Measurements from ENCODE around the gene YIPF6. TPM values are rescaled to one million over a fixed set of nuclear protein-coding genes. Genes with fewer than 3 reads are reported as not detected.

Gene YIPF6, protein sequence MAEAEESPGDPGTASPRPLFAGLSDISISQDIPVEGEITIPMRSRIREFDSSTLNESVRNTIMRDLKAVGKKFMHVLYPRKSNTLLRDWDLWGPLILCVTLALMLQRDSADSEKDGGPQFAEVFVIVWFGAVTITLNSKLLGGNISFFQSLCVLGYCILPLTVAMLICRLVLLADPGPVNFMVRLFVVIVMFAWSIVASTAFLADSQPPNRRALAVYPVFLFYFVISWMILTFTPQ
- total RNA-seq (10 to 100 TPM; 30.5 to 35.7 TPM), polyA plus RNA-seq (ENCODE audit: insufficient read depth, low read depth, low replicate concordance) (16.2 TPM)
- long read RNA-seq, donor 1, full-length matches to known transcripts: 14 of 22 reads
- long read RNA-seq, donor 1, partial matches to known transcripts: 8 of 22 reads
- long read RNA-seq, donor 1, other reads (novel, unspliced or antisense): 0 of 22 reads
- long read RNA-seq, donor 2, full-length matches to known transcripts: 6 of 6 reads
- long read RNA-seq, donor 2, partial matches to known transcripts: 0 of 6 reads
- long read RNA-seq, donor 2, other reads (novel, unspliced or antisense): 0 of 6 reads

DNA sequence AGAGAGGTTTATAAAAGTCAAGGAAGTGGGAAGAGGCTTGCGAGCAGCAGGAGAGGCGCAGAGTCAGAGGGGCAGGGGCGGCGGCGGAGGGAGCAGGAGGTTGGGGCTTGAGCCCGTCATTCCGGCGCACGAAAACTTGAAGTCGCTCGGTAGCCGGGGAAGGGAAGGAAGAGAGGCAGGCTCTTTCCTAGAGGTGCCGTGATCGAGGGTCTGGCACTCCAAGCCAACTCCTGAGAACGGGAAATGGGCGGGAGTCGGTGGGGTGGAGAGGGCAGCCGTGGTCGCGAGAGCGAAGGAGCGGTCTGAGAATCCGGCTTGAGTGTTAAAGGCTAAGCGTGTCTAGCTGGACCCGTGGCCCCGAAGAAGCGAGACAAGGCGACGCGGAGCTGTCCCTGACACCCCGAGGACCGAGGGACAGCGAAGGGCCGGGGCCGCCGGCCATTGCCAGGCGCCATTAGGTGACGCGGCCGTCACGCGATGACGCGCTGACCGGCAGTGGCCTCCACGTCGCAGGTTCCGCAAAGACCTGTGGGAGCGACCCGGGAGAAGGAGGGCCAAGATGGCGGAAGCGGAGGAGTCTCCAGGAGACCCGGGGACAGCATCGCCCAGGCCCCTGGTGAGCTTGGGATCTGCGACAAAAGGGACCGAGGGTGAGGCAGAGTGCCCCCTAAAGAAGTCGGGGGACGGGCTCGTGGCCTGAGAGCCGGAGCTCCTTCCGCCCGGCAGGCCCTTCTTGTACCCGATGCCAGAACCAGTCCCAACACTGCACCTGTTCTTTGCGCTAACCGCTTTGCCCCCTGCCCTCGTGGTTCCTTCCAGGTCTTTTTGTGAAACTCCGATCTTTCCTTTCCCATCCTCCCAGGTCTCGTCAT is at the start of gene YIPF6:
YIPF6 (plus strand) TSS at position 544 of the 872 bp plus-strand sequence; CDS start at position 560, 16 bp downstream.
- H3K27me3 ChIP-seq: no peaks in the 10 kb centered on the region
- 0 to 2% methylated on average over 15 to 56 of the region's 68 CpGs for WGBS, 2 donors
- H3K27ac ChIP-seq: peak within 1 kb of the TSS; percentile 88 to 93
- H3K4me1 ChIP-seq: no peaks in the 10 kb centered on the region
- peak within 1 kb of the TSS; percentile 66 to 75 for H3K4me3 ChIP-seq
- peak; percentile 85 for DNase-seq
- no peaks in the 10 kb centered on the region for H3K9me3 ChIP-seq
- intact Hi-C loops (cut with DNase I; ENCODE audit: low total_unique reads): no loop called here
- TF ChIP-seq, protein P1, sequence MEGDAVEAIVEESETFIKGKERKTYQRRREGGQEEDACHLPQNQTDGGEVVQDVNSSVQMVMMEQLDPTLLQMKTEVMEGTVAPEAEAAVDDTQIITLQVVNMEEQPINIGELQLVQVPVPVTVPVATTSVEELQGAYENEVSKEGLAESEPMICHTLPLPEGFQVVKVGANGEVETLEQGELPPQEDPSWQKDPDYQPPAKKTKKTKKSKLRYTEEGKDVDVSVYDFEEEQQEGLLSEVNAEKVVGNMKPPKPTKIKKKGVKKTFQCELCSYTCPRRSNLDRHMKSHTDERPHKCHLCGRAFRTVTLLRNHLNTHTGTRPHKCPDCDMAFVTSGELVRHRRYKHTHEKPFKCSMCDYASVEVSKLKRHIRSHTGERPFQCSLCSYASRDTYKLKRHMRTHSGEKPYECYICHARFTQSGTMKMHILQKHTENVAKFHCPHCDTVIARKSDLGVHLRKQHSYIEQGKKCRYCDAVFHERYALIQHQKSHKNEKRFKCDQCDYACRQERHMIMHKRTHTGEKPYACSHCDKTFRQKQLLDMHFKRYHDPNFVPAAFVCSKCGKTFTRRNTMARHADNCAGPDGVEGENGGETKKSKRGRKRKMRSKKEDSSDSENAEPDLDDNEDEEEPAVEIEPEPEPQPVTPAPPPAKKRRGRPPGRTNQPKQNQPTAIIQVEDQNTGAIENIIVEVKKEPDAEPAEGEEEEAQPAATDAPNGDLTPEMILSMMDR (IDR thresholded peaks at IDR 0.05): no peak
- TF ChIP-seq POLR2A (IDR thresholded peaks at IDR 0.05): no peak
- no peaks in the 10 kb centered on the region for H3K36me3 ChIP-seq (ENCODE audit: low read depth, missing control alignments)

DNA sequence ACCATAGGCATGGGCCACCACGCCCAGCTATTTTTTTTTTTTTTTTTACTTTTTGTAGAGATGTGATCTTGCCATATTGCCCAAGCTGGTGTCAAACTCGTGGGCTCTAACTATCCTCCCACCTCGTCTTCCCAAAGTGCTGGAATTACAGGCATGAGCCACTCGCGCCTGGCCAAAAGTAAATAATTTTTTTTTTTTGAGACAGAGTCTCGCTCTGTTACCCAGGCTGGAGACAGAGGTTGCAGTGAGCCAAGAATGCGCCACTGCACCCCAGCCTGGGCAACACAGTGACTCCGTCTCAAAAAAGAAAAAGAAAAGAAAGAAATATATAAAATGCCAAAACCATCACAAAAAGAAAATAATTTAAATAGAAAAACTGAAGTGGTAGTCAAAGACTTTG is 47.1 kb upstream of the YIPF6 start:
- TF ChIP-seq, protein P1 (IDR thresholded peaks at IDR 0.05): no peak
- no peak for TF ChIP-seq POLR2A (IDR thresholded peaks at IDR 0.05)
- DNase-seq: no peak
- no peaks in the 10 kb centered on the region for H3K9me3 ChIP-seq
- 82 to 93% methylated on average over 8 of the region's 8 CpGs for WGBS, 2 donors
- H3K36me3 ChIP-seq (ENCODE audit: low read depth, missing control alignments): no peaks in the 10 kb centered on the region
- intact Hi-C loops (cut with DNase I; ENCODE audit: low total_unique reads): no loop called here
- no peaks in the 10 kb centered on the region for H3K27me3 ChIP-seq
- H3K4me3 ChIP-seq: no peak overlapping the region
- H3K4me1 ChIP-seq: no peaks in the 10 kb centered on the region
- H3K27ac ChIP-seq: no peak overlapping the region

DNA sequence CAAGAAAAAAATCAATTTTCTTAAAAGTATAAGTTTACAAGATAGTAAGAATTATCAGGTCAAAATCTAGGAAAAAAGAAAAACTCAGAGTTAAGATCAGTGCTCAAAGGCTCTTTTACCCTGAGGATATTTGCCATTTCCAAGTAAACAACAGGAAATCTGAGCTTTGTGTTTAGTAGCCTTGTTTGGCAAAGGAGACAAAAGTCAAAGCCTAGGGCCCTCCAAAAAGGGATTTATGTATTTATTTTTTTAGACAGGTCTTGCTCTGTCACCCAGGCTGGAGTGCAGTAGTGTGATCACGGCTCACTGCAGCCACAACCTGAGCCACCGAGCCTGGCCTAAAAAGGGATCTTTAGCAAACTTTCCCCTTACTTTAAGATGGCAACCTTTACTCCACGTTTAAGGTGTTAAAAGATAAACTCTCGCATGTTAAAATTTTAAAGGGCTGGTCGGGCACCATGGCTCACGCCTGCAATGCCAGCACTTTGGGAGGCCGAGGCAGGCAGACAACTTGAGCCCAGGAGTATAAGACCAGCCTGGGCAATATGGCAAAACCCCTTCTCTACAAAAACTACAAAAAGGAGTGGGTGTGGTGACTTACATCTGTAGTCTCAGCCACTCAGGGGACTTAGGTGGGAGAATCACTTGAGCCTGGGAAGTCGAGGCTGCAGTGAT is 44.2 kb upstream of the YIPF6 start:
- no peak for DNase-seq
- no peaks in the 10 kb centered on the region for H3K36me3 ChIP-seq (ENCODE audit: low read depth, missing control alignments)
- TF ChIP-seq, protein P1 (IDR thresholded peaks at IDR 0.05): no peak
- TF ChIP-seq POLR2A (IDR thresholded peaks at IDR 0.05): no peak
- no peak overlapping the region for H3K4me3 ChIP-seq
- H3K27ac ChIP-seq: no peak overlapping the region
- intact Hi-C loops (cut with DNase I; ENCODE audit: low total_unique reads): no loop called here
- H3K9me3 ChIP-seq: no peaks in the 10 kb centered on the region
- no peaks in the 10 kb centered on the region for H3K27me3 ChIP-seq
- H3K4me1 ChIP-seq: no peaks in the 10 kb centered on the region
- WGBS, 2 donors: 75 to 87% methylated on average over 8 of the region's 8 CpGs

DNA sequence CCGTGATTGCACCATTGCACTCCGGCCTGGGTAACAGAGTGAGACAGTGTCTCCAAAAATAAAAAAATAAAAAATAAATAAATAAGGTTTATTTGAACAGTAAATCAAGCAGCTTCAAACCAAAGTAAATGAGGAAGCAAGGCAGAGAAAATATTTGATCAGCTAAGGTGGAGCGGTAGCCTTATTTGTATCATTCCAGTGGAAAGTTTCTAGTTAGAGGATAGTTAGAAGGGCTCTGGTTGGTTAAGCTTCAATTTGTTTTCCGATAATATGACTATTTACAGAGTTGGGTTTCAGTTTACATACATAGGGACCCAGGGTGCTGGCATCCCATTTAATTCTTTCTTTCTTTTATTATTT is 43.7 kb upstream of the YIPF6 start:
- intact Hi-C loops (cut with DNase I; ENCODE audit: low total_unique reads): no loop called here
- TF ChIP-seq, protein P1 (IDR thresholded peaks at IDR 0.05): no peak
- TF ChIP-seq POLR2A (IDR thresholded peaks at IDR 0.05): no peak
- Histone ChIP-seq H3K27ac (no peak overlapping the region), H3K4me3 (no peak overlapping the region), H3K27me3 (no peaks in the 10 kb centered on the region), H3K4me1 (no peaks in the 10 kb centered on the region), H3K36me3 (ENCODE audit: low read depth, missing control alignments) (no peaks in the 10 kb centered on the region), H3K9me3 (no peaks in the 10 kb centered on the region)
- DNase-seq: no peak
- 91 to 96% methylated on average over 4 of the region's 4 CpGs for WGBS, 2 donors

Data from testis (tissue), 5 donors.